ENCODE measurements around the gene ZP2.
"Not testable (repeated sequence)": the region's sequence is repeated elsewhere in the genome, so short reads cannot be mapped to it uniquely, and the experiment has no call there.

ZP2 gene

DNA sequence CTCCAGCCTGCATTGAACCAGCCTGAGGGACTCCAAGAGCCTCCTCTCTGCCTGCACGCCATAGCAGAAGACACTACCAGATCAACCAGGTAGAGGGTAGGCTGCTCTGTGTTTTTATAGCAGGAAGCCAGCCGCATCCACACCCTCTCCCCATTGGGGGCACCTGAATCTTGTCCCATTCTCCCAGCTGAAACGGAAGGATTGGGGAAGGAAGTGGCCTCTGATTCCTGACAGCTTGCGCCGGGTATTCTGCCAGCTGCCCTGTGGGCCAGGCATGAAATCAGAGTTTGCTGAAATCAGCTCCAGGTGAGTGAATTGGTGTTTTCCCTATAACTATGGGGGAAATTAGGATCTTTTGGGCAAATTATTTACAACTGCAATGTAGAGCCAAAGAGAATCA lies at the start of gene ZP2:
TSS of gene ZP2 (minus strand) at position 89 of the 400 bp plus-strand sequence. CDS start at position 62, 27 bp downstream.
- no peak for DNase-seq

DNA sequence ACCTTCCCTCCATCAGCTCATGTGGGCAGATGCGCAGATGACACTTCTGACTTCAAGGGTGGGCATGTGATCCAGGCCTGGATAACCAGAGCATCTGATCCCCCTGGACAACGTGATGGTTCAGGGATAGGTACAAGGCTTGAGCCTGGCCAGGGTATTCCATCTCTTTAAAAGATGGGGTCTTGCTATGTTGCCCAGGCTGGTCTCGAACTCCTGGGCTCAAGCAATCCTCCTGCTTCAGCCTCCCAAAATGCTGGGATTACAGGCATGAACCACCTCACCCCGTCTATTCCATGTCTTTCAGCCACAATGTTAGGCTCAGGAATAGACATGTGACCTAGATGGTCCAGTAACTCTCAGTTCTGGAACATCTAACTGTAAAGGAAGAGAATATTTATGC lies 45.9 kb upstream of the ZP2 start:
- no peak for DNase-seq

DNA sequence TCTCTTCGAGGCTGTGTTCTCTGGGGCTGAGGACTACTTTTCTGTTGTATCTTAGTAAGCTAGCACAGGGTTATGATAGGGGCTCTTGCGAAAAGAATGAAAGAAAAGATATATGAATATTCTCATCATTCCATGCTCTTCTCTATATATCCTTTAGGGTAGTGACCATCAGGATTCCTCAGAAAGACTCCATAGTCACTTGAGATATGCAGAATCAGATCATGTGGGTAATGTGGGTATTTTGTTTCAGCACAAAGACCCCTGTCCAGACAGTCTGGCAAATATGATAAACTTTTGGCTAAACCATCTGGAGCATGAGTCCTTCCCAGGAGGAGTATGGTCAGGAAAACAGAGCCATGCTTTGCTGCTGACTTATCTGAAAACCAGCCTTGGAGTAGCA lies 45.3 kb upstream of the ZP2 start:
- no peak for DNase-seq

DNA sequence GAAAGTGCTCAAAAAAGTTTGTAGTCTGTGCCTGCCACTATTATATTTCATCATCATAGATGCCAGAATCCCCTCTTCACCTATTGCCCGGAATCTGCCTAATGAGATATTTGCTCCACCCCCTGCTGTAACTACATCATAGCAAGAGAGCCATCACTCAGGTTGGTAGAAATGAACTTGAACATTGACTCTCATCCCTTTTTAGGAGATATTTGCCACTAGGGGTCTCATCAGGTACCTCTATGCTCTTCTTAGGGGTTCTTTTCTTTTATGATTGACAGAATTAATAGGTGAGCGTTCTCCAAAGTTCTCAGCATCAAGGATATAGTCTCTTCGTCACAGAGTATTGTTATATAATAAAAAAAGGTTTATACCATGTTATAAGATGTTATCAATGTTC lies 42.1 kb upstream of the ZP2 start:
- DNase-seq = no peak

DNA sequence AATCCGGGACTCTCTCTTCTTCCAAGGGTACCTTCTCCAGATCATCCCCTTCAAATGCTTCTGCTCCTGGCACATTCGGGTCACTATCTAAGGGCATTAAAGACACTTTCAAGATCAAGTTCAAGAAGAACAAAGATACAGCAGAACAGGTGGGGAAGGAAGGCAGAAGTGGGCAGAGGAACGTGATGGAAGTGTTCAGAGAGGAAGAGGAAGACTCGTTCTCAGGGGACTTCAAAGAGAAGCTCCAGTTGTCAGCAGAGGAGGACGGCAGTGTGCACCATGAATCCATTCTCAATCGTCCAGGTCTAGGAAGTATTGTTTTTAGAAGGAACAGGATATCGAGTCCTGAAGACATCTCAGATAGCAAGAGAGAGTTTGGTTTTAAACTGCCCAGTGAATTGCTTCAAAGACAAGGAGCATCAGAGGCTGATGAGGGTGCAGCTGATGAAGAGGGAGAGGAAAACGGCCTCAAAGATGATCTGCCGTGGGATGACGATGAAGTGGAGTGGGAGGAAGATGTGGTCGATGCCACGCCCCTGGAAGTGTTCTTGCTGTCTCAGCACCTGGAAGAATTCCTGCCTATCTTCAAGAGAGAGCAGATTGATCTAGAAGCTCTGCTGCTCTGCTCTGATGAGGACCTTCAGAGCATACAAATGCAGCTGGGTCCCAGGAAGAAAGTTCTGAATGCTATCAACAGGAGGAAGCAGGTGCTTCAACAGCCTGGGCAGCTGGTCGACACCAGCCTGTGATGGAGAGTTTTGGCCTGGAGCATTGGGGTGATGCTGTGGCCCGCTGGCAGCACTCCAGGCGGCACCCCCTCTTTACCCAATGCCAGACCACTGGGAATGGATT lies 38.9 kb upstream of the ZP2 start:
- DNase-seq = no peak

DNA sequence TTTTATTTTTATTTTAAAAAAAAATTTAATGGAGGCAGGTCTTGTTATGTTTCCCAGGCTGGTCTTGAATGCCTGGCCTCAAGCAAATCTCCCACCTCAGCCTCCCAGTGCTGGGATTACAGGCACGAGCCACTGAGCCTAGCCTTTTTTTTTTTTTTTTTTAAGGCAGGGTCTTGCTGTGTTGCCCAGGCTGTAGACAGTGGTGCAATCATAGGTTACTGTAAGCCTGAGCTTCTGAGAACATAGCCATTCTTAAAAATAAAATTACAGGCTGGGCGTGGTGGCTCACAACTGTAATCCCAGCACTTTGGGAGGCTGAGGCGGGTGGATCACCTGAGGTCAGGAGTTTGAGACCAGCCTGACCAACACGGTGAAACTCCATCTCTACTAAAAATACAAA lies 36.8 kb upstream of the ZP2 start:
- not testable (repeated sequence) for DNase-seq

DNA sequence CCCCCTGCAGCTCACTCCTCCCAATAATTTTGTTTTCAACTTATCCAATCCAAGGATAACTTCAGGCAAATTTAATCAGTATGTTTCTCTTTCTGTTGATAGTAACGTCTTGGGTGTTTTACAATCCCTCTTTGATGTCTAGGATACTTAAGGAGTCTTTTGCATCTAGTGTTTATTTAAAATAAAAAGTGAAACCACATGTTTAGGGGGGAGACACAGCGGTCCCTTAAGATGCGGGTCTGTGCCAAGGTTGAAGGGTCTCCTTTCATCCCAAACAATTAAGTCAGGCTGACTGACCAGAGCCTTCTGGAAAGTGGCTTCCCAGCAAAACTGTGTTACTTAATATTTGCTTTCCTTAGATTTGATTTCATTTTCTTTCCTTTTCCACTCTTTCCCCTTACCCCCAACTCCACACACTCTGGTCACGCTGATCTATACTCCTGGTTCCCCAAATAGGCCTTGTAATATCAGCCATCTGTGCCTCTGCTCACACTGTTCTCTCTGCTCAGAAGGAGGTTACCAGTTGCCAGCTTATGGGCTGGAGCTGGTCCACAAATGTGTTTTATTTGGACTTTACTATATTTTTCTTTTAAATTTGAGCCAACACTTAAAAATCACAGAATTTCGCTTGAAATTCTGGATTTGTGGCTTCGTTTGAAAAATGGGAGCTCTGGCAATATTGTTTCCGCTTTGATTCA lies 33.3 kb upstream of the ZP2 start:
- peak in 10 of 58 donors; percentile 1 to 26 (median 6) for DNase-seq

DNA sequence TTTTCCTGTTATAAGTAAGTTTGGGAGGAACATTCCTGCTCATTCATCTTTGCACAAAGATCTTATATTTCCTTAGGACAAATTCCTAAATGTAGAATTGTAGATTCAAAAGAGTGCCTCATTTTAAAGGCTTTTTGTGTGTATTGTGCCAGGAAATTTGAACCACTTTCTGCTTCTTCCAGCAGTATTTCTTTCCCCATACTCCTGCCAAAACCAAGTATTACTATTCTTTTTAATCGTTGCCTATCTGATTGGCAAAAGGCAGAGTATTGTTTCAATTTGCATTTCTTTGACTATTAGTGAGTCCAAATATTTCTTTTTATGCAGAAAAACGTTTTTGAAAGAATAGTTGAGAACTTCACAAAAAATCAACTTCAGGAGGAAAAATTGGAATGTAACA lies 31.4 kb upstream of the ZP2 start:
- DNase-seq = no peak

DNA sequence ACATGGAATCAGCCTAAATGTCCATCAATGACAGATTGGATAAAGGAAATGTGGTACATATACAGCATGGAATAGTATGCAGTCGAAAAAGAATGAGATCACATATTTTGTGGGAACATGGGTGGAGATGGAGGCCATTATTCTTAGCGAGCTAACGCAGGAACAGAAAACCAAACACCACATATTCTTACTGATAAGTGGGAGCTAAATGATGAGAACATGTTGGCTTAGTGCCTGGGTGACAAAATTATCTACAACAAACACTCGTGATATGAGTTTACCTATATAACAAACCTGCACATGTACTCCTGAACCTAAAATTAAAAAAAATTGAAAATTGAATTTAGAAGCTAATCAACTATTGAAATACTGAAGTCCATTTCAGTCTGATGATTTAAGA lies 28.3 kb upstream of the ZP2 start:
- no peak for DNase-seq

DNA sequence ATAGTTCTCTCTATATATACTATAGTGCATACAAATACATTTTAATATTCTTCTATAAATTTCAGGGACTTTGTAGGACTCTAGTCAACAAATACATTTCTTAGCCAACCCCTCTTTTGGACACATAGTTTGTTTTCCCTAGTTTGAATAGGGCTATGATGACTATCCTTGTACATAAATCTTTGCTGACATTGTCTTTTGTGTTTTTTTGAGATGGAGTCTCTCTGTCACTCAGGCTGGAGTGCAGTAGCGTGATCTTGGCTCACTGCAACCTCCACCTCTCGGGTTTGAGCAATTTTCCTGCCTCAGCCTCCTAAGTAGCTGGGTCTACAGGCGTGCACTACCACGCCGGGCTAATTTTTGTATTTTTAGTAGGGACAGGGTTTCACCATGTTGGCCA lies 25.5 kb upstream of the ZP2 start:
- no peak for DNase-seq

DNA sequence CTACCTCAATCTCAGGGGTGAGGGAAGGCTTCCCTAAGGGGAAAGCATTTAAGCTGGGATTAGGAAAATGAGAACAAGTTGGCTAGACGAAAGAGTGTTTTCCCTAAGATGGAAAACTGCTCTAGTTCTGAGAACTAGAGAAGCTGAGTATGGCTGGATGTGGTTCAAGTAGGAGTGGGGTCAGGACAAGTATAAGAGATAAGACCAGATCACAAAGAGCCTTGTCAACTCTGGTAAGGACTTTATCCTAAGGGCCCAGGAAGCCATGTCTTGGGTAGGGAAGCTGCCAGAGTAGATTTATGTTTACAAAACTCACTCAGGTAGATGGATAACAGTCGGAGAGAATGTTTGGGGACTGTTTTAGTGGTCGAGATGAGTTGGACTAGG lies 23.8 kb upstream of the ZP2 start:
- no peak for DNase-seq

DNA sequence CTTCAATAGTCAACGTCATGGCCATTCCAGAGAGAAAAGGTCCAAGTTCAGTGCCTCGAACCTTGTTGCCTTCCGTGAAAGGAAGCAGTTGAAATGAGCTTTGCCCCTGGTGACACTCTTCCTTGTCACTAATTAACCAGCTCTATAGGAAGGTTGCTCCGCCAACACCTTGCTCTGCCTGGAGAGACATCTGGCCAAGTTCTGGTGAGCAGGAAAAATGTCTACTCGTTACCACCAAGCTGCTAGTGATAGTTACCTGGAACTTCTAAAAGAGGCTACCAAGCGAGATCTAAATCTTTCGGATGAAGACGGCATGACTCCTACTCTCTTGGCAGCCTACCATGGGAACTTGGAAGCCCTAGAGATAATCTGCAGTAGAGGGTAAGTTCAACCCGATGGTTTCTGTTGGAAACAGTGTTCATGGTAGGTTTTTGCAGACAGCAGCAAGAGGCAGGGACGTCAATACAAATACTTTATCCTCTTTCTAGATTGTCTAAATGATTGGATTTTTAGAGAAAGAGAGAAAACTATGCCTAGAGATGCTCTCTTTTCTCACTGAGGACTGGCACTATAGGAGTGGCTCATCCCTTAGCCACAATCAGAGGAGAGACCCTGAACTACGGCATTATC lies 22.3 kb upstream of the ZP2 start, which contains the start of gene ANKS4B:
TSS of gene ANKS4B (plus strand) at position 179 of the 630 bp plus-strand sequence. CDS start at position 218, 39 bp downstream.
- DNase-seq = no peak

DNA sequence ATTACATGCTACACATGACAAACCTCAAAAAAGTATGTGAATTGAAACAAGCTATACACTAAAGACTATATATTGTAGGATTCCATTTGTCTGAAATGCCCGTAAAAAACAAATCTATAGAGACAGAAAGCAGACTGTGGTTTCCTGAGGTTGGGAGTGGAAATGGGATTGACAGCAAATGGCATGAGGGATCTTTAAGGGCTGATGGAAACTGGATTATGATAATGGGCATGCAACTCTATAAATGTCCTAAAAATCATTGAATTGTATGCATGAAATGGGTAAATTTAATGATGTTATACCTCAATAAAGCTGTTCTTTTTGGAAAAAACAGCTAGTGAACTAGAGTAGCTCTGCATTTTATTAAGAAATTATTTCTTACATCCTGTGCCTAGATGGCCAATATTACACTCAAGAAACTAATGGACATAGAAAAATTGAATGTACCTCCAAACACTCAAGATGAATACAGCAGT lies 21.7 kb upstream of the ZP2 start:
- no peak for DNase-seq

DNA sequence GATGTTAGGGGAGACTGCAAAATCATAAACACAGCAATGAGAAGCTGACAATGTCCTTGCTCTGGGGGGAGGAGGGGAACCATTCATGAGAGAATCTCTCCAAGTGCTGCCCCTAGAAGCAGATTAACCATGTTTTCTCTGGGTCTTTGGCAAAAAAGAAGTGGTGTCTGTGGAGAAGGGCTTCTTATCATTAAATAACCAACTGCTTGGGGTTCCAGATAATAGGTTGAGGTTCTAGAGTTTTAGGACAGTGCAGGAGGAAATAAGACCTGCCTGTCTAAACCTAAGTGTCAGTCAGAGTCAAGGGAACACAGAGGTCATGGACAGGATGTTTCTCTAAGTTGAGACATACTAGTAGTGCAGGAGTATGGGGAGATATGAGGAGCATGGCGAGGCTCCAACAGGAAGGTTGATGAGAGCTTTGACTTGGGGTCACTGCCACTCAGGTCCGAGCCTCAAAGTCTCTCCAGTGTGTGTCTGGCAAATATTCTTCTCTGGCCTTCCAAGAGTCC lies 17.0 kb upstream of the ZP2 start:
- DNase-seq = no peak

DNA sequence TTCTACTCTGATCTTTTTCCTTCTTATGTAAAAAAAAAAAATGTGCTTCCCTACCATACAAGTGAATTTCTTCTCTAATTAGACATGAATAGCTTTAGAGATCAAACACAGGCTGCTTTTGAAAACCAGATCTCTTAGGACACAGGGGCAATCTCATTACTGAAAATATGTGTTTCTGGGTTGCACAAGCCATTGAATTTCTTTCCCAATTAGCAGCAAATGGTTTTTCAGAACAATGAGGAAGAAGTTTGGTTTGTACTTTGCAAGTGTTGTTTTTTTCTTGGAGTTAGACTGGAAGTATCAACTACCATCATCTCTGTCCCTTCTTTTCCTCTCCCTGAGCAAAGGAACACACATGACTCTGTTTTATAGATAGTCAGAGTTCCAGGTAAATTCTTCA lies 16.5 kb upstream of the ZP2 start:
- no peak for DNase-seq

DNA sequence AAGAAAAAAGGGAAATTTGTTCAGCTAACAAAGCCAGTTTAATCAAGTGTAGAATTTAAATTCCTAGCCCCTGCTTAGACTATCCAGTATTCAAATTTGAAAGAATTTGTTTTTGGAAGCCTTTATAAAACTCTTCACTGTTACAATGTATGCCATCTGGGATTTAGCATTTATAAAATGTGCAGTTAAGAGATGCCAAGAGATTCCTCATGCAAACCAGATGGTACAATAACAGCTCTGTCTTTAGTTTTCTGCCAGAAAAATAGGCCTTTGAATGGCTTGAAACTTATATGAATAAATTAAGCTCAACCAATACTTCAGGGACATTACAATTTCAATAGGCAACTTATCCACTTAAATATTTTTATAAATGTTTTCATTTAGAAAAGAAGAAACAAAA lies 15.4 kb upstream of the ZP2 start:
- peak in 2 of 58 donors; percentile 24 to 35 for DNase-seq

DNA sequence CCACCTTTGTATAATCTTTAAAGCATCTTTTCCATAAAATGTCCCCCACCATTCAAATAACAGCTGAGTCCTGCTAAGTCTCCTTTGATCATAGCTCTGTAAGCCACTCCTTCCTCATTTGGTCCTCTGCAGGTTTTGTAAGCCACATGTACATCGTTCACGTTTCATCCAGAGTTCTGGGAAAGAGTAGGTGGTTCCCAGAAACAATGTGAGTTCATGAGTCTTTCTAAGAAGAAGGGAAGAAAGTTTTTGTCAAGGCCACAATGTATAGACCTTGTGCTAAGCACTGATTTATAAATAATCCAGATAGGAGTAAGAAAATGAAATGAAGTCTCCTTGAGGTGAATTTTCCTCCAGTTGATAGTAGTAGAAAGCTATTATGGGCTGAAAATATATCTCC lies 13.4 kb upstream of the ZP2 start:
- DNase-seq = no peak

DNA sequence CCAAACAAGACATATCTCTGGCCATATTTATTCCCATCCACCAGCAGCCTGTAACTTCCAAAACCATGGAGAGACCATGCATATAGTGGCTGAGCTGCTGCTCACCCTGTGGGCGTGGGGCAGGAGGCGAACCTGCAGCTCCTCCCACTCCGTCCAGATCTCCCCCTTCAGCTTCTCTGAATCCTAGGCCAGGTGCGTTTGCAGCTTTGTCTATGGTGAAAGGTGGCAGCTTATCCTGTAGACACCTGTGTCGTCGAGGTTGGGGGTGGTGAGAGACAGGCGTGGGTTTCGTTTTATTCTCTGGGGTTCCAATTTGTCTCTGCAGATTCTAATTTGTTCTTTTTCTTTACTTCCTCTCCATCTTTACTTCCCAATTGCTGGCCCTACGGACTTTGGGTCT lies 12.4 kb upstream of the ZP2 start:
- DNase-seq = peak in 1 of 58 donors; percentile 7

DNA sequence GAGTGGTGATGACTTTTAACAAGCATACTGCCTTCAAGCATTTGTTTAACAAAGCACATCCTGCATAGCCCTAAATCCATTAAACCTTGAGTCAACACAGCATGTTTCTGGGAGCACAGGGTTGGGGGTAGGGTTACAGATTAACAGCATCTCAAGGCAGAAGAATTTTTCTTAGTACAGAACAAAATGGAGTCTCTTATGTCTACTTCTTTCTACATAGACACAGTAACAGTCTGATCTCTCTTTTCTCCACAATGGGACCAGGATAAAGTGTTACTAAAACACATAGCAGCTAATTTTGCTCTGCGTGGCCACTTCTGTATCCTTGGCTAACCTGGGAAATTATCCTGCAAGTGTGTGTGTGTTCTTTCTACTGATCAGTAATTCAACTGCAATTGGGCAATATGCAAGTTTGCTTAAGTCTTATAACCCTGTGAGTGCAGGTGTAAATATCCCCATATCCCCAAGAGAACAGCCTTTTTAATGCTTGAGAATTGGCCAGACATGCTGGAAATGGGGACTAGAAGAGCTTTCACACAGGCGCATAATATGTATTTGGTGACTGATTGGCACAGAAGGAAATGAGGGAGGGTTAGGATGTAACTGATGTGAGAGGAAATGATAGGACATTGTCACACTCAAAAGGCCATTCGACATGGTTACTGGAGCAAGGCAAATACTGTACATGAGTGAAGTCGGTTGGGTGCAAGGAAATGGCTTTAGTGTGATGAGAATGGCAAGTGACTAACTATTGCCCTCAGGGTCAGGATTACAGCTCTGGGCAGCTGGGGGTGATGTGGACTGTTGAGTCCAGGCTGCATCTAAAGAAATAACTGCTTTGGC lies 11.3 kb upstream of the ZP2 start:
- DNase-seq = no peak

DNA sequence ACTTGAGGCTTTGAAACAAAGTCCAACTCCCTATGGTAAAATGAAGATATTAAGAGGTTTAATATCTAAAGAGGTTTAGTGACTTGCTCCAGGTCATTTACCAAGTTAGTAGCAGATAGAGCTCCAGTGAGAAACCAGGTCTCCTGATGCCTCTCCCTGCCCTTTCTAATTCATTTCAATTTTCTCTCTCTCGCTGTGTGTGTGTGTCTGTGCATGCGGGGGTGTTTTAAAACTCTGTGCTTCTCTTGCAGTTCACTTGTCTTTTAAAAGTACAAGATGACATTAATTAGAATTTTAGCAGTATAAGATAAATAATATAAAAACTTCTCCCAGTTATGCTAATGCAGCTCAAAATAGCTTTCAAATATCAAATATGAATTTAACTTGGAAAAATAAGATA lies 8.2 kb upstream of the ZP2 start:
- DNase-seq = no peak

DNA sequence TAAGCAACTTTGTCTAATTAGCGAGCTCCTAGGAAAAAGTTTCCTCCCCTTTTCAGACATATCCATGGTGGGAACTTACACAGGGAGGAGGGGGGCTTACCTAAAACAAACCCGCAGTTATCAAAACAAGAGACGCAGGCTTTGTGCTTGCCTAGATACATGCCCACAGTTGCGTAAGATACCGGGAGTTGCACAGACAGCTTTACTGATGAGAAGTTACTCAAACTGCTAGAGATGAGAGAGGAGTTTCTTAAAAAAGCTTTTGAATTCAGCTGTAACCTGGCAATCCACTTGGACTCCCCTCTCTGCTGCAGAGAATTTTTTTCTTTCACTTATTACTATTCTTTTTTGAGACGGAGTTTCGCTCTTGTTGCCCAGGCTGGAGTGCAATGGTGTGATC lies 6.8 kb upstream of the ZP2 start:
- DNase-seq = peak in 5 of 58 donors; percentile 0 to 15 (median 0)

Data from anterior cingulate cortex (tissue), 58 donors.